ENCODE results near the gene SCIMP.
"Not testable (repeated sequence)": the region's sequence is repeated elsewhere in the genome, so short reads cannot be mapped to it uniquely, and the experiment has no call there.

Gene SCIMP

DNA sequence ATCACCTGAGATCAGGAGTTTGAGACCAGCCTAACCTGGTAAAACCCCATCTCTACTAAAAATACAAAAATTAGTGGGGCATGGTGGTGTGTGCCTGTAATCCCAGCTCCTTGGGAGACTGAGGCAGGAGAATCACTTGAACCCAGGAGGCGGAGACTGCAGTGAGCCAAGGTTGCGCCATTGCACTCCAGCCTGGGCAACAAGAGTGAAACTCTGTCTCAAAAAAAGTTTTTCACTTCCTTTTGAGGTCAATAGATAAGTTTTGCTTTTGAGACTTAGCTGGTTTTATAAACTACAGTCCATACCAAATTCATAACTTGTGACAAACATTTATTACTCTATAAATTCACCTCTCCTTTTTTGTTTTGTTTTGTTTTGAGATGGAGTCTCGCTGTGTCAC lies 72.9 kb downstream of the SCIMP start:
- H3K4me3 ChIP-seq (ENCODE audit: insufficient read depth in 1 of 2, low read depth in 1 of 2, low read length in 2 of 2); H3K27ac ChIP-seq (ENCODE audit: low read length, poor library complexity, severe bottlenecking); H2AFZ ChIP-seq (ENCODE audit: low read depth, low read length); H3K9me3 ChIP-seq (ENCODE audit: control insufficient read depth, low read length); H3K23ac ChIP-seq (ENCODE audit: low read length in 2 of 2); H3K36me3 ChIP-seq (ENCODE audit: control insufficient read depth in 1 of 2, insufficient read depth in 2 of 2, low read depth in 1 of 2, low read length in 2 of 2); H3K9ac ChIP-seq (ENCODE audit: low read length); H3K4me2 ChIP-seq (ENCODE audit: low read length, poor library complexity, severe bottlenecking); H3K27me3 ChIP-seq (ENCODE audit: control insufficient read depth in 1 of 2, insufficient read depth in 1 of 2, low read length in 2 of 2); H2BK120ac ChIP-seq (ENCODE audit: low read depth, low read length); H4K8ac ChIP-seq (ENCODE audit: low read length); DNase-seq; H4K91ac ChIP-seq (ENCODE audit: low read length); H3K14ac ChIP-seq (ENCODE audit: low read length in 2 of 2); H2BK5ac ChIP-seq (ENCODE audit: low read depth, low read length, poor library complexity, severe bottlenecking); H3K79me1 ChIP-seq (replicated peaks; ENCODE audit: low read length, poor library complexity, severe bottlenecking); H3K4ac ChIP-seq (ENCODE audit: low read depth in 1 of 2, low read length in 2 of 2); H2BK15ac ChIP-seq (ENCODE audit: low read depth, poor library complexity, severe bottlenecking); H3K18ac ChIP-seq (ENCODE audit: low read depth in 1 of 2, low read length in 2 of 2); H2BK12ac ChIP-seq (ENCODE audit: low read length in 2 of 2); H2AK5ac ChIP-seq (ENCODE audit: low read length, severe bottlenecking); H3K4me1 ChIP-seq (ENCODE audit: control insufficient read depth, insufficient read depth, low read depth, low read length): not testable (repeated sequence)
- 82% methylated on average over 2 of the region's 3 CpGs for WGBS

DNA sequence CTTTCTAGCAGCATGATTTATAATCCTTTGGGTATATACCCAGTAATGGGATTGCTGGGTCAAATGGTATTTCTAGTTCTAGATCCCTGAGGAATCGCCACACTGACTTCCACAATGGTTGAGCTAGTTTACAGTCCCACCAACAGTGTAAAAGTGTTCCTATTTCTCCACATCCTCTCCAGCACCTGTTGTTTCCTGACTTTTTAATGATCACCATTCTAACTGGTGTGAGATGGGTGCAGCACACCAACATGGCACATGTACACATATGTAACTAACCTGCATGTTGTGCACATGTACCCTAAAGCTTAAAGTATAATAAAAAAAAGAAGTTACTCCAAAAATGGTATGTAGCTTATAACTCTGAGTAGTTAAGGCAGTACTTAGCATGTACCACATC lies 74.0 kb downstream of the SCIMP start:
- H3K4me3 ChIP-seq (ENCODE audit: insufficient read depth in 1 of 2, low read depth in 1 of 2, low read length in 2 of 2); DNase-seq; H3K4ac ChIP-seq (ENCODE audit: low read depth in 1 of 2, low read length in 2 of 2); H3K4me1 ChIP-seq (ENCODE audit: control insufficient read depth, insufficient read depth, low read depth, low read length); H2AK5ac ChIP-seq (ENCODE audit: low read length, severe bottlenecking); H2BK120ac ChIP-seq (ENCODE audit: low read depth, low read length); H4K8ac ChIP-seq (ENCODE audit: low read length); H3K9me3 ChIP-seq (ENCODE audit: control insufficient read depth, low read length); H2AFZ ChIP-seq (ENCODE audit: low read depth, low read length); H3K4me2 ChIP-seq (ENCODE audit: low read length, poor library complexity, severe bottlenecking); H3K9ac ChIP-seq (ENCODE audit: low read length); H3K79me1 ChIP-seq (replicated peaks; ENCODE audit: low read length, poor library complexity, severe bottlenecking); H3K18ac ChIP-seq (ENCODE audit: low read depth in 1 of 2, low read length in 2 of 2); H3K27ac ChIP-seq (ENCODE audit: low read length, poor library complexity, severe bottlenecking); H2BK15ac ChIP-seq (ENCODE audit: low read depth, poor library complexity, severe bottlenecking); H2BK5ac ChIP-seq (ENCODE audit: low read depth, low read length, poor library complexity, severe bottlenecking); H4K91ac ChIP-seq (ENCODE audit: low read length); H2BK12ac ChIP-seq (ENCODE audit: low read length in 2 of 2); H3K36me3 ChIP-seq (ENCODE audit: control insufficient read depth in 1 of 2, insufficient read depth in 2 of 2, low read depth in 1 of 2, low read length in 2 of 2); H3K27me3 ChIP-seq (ENCODE audit: control insufficient read depth in 1 of 2, insufficient read depth in 1 of 2, low read length in 2 of 2); H3K23ac ChIP-seq (ENCODE audit: low read length in 2 of 2); H3K14ac ChIP-seq (ENCODE audit: low read length in 2 of 2): not testable (repeated sequence)
- WGBS = no CpG with 5 or more reads among the region's 1 CpG

All from mesenchymal stem cell (in vitro differentiated cells and primary cell).